Measurements from ENCODE around the gene PRX. TPM values are rescaled to one million over a fixed set of nuclear protein-coding genes. Genes with fewer than 3 reads are reported as not detected.

The PRX gene
- total RNA-seq: 0.73 and 1.1 TPM in 2 replicates

GRCh38 chr19:40413291-40413845, at the start of gene PRX:
Gene PRX (minus strand): TSS chr19:40413378. CDS start chr19:40407932, 5,446 bp downstream.

GRCh38 chr19:40444000-40444824, 31.0 kb upstream of the PRX start, which contains the start of gene SERTAD3:
Gene SERTAD3 (minus strand): TSS chr19:40444335. CDS start chr19:40442080, 2,255 bp downstream.

GRCh38 chr19:40425450-40426287, 12.5 kb upstream of the PRX start, which contains the start of gene SERTAD1:
Gene SERTAD1 (minus strand): TSS chr19:40425992. CDS start chr19:40423546, 2,446 bp downstream.

GRCh38 chr19:40390084-40390742, 23.0 kb downstream of the PRX start, which contains the start of gene HIPK4:
Gene HIPK4 (minus strand): TSS chr19:40390181. CDS start chr19:40389902, 279 bp downstream.

GRCh38 chr19:40348125-40348913, 64.9 kb downstream of the PRX start, which contains the start of the genes C19orf47 and PLD3:
Gene C19orf47 (minus strand): TSS chr19:40348397. CDS start chr19:40341857, 6,540 bp downstream.
Gene PLD3 (plus strand): TSS chr19:40348695. CDS start chr19:40366484, 17,789 bp downstream.

Other genes with a start within 250 kb of the PRX start
- 4.3 and 7.0 TPM in 2 replicates for gene MAP3K10, start 222.0 kb downstream of the PRX start, total RNA-seq
- not detected in 2 replicates for gene TTC9B, start 195.0 kb downstream of the PRX start, total RNA-seq
- 0.13 TPM in 1 of 2 replicates, not detected in the other for gene CCNP, start 186.7 kb downstream of the PRX start, total RNA-seq
- 21.1 and 21.6 TPM in 2 replicates for gene AKT2, start 128.0 kb downstream of the PRX start, total RNA-seq
- 16.8 and 21.3 TPM in 2 replicates for gene C19orf47, start 65.0 kb downstream of the PRX start, total RNA-seq
- 252 and 262 TPM in 2 replicates for gene PLD3, start 64.7 kb downstream of the PRX start, total RNA-seq
- not detected in 2 replicates for gene HIPK4, start 23.2 kb downstream of the PRX start, total RNA-seq
- gene SERTAD1, start 12.6 kb upstream of the PRX start, total RNA-seq: 38.8 and 43.6 TPM in 2 replicates
- gene SERTAD3, start 31.0 kb upstream of the PRX start, total RNA-seq: 12.6 and 17.0 TPM in 2 replicates
- 127 and 132 TPM in 2 replicates for gene BLVRB, start 52.4 kb upstream of the PRX start, total RNA-seq
- 0.13 and 0.30 TPM in 2 replicates for gene SPTBN4, start 53.6 kb upstream of the PRX start, total RNA-seq
- 89.6 and 112 TPM in 2 replicates for gene SHKBP1, start 163.5 kb upstream of the PRX start, total RNA-seq
- 13.9 and 15.7 TPM in 2 replicates for gene LTBP4, start 188.0 kb upstream of the PRX start, total RNA-seq

All from mammary microvascular endothelial cell (primary cell).